GM13977 (cell line): ENCODE measurements around the gene SLC16A8.

Experiments used
- DNase-seq: peaks from one replicate; pipeline ENCODE4 v3.0.0; 2012; ENCODE audit warnings: low spot score
- in situ Hi-C: fragments of 300-500 bp; cut with MboI; formaldehyde crosslinking; loops from one replicate; pipeline ENCODE4 v1.12.0; 2022; ENCODE audit warnings: low sequenced_read_pairs, low pct_unique_long_range_greater_than_20kb, mixed read lengths, inconsistent platforms; ENCODE audit not compliant: unreplicated experiment
- TF ChIP-seq, protein P1 (sequence below): IDR thresholded peaks from 2 replicates; pipeline ENCODE4 v1.5.1; 2012; ENCODE audit warnings: mild to moderate bottlenecking, control low read depth; ENCODE audit not compliant: insufficient read depth; ENCODE audit errors: extremely low read depth, missing control alignments

Gene SLC16A8

DNA sequence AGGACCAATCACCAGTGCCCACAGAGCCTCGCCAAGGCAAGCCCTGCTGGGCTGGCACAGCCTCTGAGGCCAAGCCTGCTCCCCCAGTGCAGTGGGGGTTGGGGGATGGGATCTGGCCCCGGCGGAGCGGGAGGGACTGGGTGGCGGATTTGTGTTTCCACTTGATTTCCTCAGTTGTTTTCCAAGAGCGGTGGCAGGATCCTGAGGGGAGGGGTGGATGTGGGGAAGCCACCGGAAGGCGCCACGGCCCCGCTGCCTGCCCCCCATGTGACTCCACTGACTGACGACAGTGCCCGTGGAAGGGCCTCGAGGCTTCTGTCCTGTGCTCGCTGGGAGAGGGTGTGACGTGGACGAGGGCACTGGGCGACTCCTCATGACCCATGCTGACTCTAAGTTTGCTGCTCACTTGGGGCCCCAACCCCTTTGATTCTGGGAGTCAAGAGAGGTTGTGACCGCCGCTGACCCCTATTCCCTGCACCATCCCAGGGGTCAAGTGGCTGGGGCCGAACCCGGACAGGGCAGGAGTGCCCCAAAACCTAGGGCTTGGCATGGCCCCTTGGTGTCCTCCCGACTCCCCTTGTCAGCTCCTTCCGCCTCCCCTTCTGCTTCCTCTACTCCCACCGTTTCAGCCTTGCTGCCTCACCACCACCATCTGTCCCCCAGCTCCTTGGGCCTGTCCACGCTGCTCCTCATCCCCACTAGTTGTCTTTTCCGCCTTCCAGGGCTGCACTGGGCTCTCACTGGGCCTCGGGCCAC, 50.3 kb downstream of the SLC16A8 start:
- in situ Hi-C loops = no loop called here
- TF ChIP-seq, protein P1, sequence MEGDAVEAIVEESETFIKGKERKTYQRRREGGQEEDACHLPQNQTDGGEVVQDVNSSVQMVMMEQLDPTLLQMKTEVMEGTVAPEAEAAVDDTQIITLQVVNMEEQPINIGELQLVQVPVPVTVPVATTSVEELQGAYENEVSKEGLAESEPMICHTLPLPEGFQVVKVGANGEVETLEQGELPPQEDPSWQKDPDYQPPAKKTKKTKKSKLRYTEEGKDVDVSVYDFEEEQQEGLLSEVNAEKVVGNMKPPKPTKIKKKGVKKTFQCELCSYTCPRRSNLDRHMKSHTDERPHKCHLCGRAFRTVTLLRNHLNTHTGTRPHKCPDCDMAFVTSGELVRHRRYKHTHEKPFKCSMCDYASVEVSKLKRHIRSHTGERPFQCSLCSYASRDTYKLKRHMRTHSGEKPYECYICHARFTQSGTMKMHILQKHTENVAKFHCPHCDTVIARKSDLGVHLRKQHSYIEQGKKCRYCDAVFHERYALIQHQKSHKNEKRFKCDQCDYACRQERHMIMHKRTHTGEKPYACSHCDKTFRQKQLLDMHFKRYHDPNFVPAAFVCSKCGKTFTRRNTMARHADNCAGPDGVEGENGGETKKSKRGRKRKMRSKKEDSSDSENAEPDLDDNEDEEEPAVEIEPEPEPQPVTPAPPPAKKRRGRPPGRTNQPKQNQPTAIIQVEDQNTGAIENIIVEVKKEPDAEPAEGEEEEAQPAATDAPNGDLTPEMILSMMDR = no peak
- DNase-seq = no peak

- TF ChIP-seq, protein P1 = no peak
- in situ Hi-C loops = no loop called here
- no peak for DNase-seq
Measured at GRCh38 chr22:38032681-38033521, 51.1 kb downstream of the SLC16A8 start.

DNA sequence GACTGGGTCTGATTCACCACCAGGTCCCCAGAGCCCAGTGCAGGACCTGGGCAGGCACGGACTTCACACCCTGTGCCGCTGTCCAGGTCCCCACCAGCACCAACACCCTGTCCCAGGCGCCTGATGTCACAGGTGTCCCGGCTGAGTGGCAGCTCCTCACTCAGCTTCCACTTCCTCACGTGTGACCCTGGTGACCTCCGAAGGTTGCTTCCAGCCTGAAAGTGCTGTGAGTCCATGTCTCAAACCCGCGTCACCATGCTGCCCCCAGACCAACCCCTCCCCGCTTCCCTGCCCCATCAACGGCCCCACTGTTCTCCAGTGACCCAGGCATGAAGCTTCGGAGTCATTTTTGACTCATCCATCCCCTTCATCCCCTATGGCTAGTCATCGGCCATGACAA, 52.5 kb downstream of the SLC16A8 start:
- DNase-seq = no peak
- TF ChIP-seq, protein P1 = no peak
- in situ Hi-C loops = no loop called here

GRCh38 chr22:38030311-38031133, 53.5 kb downstream of the SLC16A8 start:
- DNase-seq = no peak
- in situ Hi-C loops = no loop called here
- TF ChIP-seq, protein P1 = no peak

- TF ChIP-seq, protein P1 = no peak
- no peak for DNase-seq
- in situ Hi-C loops = no loop called here
Measured at GRCh38 chr22:38029901-38030300, 54.1 kb downstream of the SLC16A8 start.

DNA sequence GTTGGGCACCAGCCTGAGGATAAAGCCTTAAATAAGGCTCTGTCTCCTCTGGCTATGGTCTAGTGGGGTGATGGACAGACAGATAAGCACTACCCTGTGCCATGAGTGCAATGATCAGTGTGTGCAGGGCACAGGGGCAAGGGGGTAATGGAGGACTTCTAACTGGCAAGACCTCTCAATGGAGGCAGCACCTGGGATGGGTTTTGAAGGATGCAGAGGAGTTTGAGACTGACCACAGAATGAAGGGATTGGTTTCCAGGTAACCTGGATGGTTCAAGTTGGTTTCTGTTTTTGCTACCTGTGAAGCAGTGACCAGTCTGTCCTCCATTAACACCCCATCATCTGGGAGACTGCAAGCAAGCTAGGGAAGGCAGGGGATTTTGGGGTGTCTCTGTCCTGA, 54.6 kb downstream of the SLC16A8 start:
- TF ChIP-seq, protein P1 = no peak
- DNase-seq = no peak
- in situ Hi-C loops = no loop called here
